GM15510 (cell line): ENCODE data around the gene EXOC7.

Experiments used
- POLR2A ChIP-seq: IDR thresholded peaks from 3 replicates; pipeline ENCODE4 v1.6.1; 2011; ENCODE audit warnings: borderline replicate concordance; ENCODE audit not compliant: insufficient read length; ENCODE audit errors: extremely low read depth

The EXOC7 gene

DNA sequence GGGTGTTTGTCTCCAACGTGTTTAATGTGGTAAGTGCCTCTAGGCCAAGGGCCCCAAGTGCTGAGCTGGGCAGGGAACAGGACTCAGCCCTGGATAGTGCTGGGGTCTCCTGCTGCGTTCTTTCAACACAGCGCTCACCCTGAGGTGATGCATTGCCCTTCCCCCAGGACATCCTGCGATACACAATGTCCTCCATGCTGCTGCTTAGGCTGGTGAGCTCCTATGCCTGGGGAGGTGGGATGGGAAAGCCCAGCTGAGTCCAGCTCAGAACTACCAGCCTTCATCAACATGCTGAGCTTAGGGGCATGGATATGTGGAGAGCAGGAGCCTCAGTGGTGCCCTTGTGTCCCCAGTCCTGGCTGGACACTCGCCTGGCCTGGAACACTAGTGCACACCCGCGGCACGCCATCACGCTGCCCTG, 24.0 kb downstream of the EXOC7 start:
- no peak for TF ChIP-seq POLR2A

- no peak for TF ChIP-seq POLR2A
Measured at GRCh38 chr17:76078860-76079534, 24.6 kb downstream of the EXOC7 start, which contains the start of gene ZACN. TSS of gene ZACN (plus strand) at chr17:76079182. CDS start at chr17:76079265, 83 bp downstream.

DNA sequence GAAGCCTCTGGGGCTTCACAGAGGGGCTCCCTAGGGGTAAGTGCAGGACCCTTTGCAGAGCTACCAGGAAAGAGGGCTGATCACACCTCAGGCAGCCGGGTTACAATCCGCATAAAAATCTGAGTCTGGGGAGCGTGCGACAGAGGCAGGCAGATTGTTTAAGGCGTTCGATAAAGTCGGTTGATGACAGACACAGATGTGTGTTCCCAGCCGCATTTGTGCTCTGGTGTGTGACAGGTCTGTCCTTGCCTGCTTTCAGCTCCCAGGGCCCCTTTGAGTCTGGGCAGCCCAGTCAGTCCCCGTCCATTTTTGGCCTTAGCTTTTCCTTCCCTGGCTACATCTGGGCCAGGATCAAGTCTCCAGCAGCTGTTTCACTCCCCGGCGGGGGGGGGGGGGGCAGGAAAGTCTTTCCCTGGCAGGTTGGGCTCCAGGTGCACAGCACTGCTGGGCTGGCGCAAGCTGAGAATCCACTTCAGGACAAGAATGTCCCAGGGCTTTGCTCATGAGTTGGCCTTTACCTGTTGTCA, 25.9 kb downstream of the EXOC7 start:
- no peak for TF ChIP-seq POLR2A

DNA sequence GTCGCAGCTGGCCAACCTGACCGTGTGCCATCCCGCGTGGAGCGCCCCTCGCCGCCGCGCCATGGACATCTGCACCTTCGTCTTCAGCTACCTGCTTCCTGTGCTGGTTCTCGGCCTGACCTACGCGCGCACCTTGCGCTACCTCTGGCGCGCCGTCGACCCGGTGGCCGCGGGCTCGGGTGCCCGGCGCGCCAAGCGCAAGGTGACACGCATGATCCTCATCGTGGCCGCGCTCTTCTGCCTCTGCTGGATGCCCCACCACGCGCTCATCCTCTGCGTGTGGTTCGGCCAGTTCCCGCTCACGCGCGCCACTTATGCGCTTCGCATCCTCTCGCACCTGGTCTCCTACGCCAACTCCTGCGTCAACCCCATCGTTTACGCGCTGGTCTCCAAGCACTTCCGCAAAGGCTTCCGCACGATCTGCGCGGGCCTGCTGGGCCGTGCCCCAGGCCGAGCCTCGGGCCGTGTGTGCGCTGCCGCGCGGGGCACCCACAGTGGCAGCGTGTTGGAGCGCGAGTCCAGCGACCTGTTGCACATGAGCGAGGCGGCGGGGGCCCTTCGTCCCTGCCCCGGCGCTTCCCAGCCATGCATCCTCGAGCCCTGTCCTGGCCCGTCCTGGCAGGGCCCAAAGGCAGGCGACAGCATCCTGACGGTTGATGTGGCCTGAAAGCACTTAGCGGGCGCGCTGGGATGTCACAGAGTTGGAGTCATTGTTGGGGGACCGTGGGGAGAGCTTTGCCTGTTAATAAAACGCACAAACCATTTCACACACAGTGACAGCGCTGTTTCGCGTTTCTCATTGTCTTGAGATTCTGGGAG, 26.6 kb downstream of the EXOC7 start:
- no peak for TF ChIP-seq POLR2A

- no peak for TF ChIP-seq POLR2A
Measured at GRCh38 chr17:76076146-76076764, 27.3 kb downstream of the EXOC7 start.

DNA sequence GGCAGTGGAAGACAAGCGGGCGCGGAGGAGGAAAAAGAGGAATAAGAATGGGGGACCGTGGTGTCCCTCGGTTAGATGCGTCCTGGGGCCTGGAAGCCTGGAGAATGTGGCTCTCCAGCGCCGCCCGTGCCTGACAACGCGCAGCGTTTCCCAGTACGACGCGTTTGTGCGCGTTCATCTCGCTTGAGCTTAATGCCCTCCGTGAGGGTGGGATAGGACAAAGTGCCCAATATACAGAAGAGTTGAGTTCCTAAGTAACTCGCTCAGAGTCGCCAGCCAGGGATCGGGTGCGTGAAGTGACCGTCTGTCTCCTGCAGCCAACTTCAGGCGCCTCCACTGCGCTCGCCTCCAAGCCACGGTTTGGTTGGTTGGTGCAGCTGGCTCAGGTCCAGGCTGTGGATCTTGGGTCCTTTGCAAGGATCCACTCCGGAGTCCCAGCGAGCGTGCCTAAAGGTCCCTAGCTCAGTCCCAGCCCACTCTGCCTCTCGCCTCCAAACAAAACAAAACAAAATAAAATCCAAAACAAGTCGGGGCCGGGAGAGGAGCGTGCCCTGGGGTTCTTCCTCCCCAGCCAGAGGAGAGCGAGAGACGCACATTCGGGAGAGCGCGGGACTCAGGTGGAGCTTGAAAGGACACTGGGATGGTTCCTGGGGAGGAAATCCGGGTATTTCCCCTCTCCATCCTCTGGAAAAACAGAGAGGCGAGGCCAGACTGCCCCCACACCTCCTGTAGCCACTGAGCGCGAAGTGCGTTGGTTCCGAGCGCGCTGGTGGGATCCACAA, 28.0 kb downstream of the EXOC7 start:
- no peak for TF ChIP-seq POLR2A

DNA sequence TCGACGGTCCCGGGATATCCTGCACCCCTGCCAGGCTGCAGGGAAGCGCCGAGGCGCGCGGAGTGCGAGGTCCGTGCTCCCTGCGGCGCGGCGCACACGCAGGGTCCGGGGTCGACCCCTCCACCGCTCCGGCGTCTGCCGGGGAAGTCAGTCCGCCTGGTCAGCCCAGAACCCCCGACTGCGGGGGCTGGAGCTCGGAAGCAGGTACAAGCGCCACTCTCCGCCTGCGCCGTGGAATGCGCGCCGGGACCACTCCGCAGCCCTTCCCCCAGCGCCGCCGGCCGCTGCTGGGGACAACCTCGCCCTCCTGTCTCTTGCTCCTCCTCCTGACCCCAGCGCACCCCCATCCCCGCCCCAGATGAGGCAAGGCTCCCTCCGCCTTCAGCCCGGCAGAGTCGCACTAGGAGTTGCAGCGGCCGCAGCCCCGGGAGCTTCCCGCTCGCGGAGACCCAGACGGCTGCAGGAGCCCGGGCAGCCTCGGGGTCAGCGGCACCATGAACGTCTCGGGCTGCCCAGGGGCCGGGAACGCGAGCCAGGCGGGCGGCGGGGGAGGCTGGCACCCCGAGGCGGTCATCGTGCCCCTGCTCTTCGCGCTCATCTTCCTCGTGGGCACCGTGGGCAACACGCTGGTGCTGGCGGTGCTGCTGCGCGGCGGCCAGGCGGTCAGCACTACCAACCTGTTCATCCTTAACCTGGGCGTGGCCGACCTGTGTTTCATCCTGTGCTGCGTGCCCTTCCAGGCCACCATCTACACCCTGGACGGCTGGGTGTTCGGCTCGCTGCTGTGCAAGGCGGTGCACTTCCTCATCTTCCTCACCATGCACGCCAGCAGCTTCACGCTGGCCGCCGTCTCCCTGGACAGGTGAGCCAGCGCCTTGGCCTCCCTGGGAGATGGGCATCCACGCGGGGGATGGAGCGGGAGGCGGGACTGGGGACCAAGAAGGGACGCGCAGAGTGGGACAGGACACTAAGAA, 28.9 kb downstream of the EXOC7 start, which contains the start of gene GALR2:
TSS of gene GALR2 (plus strand) at position 392 of the 974 bp plus-strand sequence. CDS start at position 495, 103 bp downstream.
- no peak for TF ChIP-seq POLR2A

DNA sequence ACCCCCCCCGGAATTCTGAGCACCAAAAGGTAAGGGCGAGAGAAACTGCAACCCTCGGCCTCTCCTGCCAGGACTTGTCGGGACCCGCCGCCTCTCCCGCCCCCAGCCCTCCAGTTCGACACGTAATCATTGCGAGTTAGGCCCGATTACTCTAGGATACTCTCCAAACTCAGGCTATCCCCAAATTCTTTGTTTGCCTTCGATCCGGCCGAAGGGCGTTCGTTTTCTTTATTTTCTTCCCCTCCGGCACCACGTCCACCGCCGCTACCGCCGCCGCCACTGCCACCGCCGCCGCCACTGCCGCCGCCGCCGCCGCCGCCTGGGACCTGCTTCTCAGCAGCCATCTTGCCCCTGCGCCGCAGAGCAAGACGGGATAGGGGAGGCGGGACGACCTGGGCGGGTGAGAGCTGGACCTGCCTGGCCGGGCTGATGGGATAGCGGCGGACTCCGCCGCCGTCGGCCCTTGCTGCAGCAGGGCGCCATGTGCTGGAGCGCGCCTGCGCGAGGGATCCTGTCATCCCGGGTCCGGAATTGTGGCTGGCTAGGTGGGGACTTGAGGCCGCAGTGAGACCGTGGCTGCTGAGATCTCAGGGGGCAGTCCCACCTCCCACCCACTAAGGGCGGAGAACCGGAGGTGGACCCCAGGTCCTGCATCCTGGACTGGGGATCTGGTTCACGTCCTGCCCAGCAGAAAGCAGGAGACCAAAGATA, 31.3 kb downstream of the EXOC7 start, which contains the start of gene SRP68:
TSS of gene SRP68 (minus strand) at position 370 of the 711 bp plus-strand sequence. CDS start at position 344, 26 bp downstream.
- TF ChIP-seq POLR2A, result peak; percentile 88

DNA sequence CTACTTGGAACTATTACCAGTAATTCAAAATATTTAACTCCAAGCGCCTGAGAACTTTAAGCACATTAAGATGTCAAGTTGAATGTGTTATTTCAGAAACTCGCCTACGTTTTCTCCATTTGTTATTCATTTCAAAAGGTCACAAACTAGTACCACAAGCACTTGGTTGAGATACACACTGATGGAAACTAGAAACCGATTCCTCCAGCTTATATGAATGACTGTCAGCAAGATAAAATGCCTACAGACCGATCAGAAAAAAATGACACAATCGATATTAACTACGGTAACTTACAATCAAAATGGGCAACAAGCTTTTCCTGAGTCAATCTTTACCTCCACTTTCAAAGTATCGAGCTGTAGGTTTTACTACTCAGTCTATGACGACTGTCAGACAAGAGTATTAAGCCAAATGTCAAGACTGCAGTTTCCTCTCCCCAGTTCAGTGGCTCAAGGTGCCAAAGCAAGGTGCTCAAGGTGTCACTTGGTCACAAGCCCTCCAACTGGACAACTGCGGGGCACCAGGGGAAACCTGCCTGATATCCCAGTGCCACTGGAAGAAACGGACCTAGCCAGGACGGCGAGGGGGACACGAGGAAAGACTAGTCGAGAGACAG, 31.9 kb downstream of the EXOC7 start:
- no peak for TF ChIP-seq POLR2A

DNA sequence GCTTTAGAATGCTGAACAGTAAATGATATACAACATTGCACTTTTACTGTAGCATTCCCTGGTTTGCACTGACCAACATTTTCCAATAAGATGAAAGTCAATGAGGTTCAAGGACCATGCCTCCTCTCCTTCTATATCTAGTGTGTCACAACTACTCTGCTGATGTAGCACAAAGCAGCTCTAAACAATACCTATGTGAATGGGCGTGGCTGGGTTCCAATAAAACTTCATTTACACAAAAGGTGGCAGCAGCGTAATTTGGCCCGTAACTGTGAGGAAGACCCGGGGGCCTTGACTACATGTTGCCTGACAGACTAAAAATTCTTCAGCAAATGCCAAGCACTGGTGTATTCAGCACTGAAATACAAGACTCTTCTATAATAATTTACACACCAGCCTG, 37.8 kb downstream of the EXOC7 start:
- no peak for TF ChIP-seq POLR2A

GRCh38 chr17:76063875-76064546, 39.6 kb downstream of the EXOC7 start:
- TF ChIP-seq POLR2A, result no peak
